Activated CD8-positive, alpha-beta memory T cell treated with anti-CD3 and anti-CD28 coated beads, Interleukin-2, amount 10 ng/mL, durations not matched to agents 7 days and 5 days (primary cell): ENCODE data around the gene PRICKLE4. TPM values are rescaled to one million over a fixed set of nuclear protein-coding genes. Genes with fewer than 3 reads are reported as not detected.
A peak's percentile ranks its signal among the peaks of the same experiment; 100 is the strongest.
"Not testable (repeated sequence)": the region's sequence is repeated elsewhere in the genome, so short reads cannot be mapped to it uniquely, and the experiment has no call there.

Experiments used
- ATAC-seq: fragments of 150-1000 bp; cut with Tn5 transposase; one replicate; pipeline ENCODE4 v1.10.0; 2021; ENCODE audit warnings: moderate library complexity
- CTCF ChIA-PET: fragments of 350-600 bp; sonication (Branson Sonifier 250); formaldehyde crosslinking; loops from one replicate; lab custom pipeline; 2021; ENCODE audit warnings: antibody characterized with exemption; lab: Charles Lee
- DNase-seq: peaks from one replicate; pipeline ENCODE4 v3.0.0-alpha.2; 2020
- H3K27ac Mint-ChIP-seq: one replicate; pipeline ENCODE4 v1.8.0; 2021; ENCODE audit warnings: mild to moderate bottlenecking, mixed read lengths
- H3K27me3 Mint-ChIP-seq: one replicate; pipeline ENCODE4 v1.8.0; 2021; ENCODE audit warnings: mixed read lengths
- H3K36me3 Mint-ChIP-seq: one replicate; pipeline ENCODE4 v1.8.0; 2021; ENCODE audit warnings: mild to moderate bottlenecking, mixed read lengths
- H3K4me1 Mint-ChIP-seq: one replicate; pipeline ENCODE4 v1.8.0; 2021; ENCODE audit warnings: mixed read lengths
- H3K4me3 Mint-ChIP-seq: one replicate; pipeline ENCODE4 v1.8.0; 2021; ENCODE audit warnings: mild to moderate bottlenecking, moderate library complexity, mixed read lengths
- H3K9me3 Mint-ChIP-seq: one replicate; pipeline ENCODE4 v1.8.0; 2022; ENCODE audit warnings: low read depth, mixed read lengths
- total RNA-seq, 2 experiments: library from RNA; stranded (reverse); gene quantifications; one replicate each; pipeline ENCODE4 v1.2.3, GENCODE V29; 2021

PRICKLE4 gene
- total RNA-seq, 2 experiments from 2014 or later, result not detected

DNA sequence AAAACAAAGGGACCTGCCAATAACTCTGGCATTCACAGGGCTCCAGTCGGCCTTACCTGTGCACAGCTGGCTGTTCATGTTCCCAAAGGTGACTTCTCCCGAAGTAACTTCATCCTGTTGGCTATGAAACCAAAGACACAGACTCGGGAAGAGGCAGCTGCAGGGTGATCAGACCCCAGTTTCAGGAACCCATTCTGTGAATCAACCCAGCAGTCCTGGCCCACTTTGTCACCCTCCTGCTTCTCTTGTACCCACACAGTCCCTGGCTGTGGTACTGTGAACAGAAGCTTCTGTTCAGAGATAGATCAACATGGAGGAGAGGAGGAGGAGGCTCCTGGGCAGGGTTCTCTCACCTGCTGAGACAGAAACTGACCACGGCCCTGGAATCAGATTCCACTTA is 24.7 kb upstream of the PRICKLE4 start:
- peaks cover 13% of the 10 kb centered on the region for H3K27me3 Mint-ChIP-seq
- no peak overlapping the region for H3K27ac Mint-ChIP-seq
- CTCF ChIA-PET, result interaction anchor here (1.2 kb wide), 1 partner anchor 50 kb away, joined by 3 read pairs; no protein-coding TSS in a partner anchor
- H3K4me1 Mint-ChIP-seq, result no peaks in the 10 kb centered on the region
- no peak for DNase-seq
- no peak for ATAC-seq
- no peak overlapping the region for H3K4me3 Mint-ChIP-seq
- no peaks in the 10 kb centered on the region for H3K9me3 Mint-ChIP-seq
- no peaks in the 10 kb centered on the region for H3K36me3 Mint-ChIP-seq

DNA sequence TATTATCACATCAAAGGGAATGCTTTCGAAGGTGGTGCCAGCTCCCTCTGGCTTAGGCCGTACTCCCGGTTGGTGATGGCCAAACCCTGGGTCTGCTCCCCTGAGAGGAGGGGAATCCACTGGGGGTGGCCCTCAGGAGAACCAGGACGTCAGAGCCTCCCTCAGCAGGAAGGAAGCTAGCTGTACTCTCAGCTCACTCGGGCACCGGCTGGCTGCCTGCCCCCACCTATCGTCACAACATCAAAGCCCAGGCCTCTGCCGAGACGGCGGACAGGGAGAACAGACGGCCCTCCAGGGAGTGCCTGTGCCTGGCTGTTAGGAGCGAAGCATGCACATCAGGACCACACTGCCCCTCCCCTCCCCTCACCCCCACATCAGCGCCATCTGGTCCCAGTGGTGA is 24.2 kb upstream of the PRICKLE4 start:
- no peaks in the 10 kb centered on the region for H3K4me1 Mint-ChIP-seq
- H3K27me3 Mint-ChIP-seq, result peaks cover 14% of the 10 kb centered on the region
- H3K4me3 Mint-ChIP-seq, result no peak overlapping the region
- DNase-seq, result no peak
- H3K27ac Mint-ChIP-seq, result no peak overlapping the region
- ATAC-seq, result peak; percentile 27
- no peaks in the 10 kb centered on the region for H3K36me3 Mint-ChIP-seq
- CTCF ChIA-PET, result interaction anchor here (1.2 kb wide), 1 partner anchor 50 kb away, joined by 3 read pairs; no protein-coding TSS in a partner anchor
- H3K9me3 Mint-ChIP-seq, result no peaks in the 10 kb centered on the region

DNA sequence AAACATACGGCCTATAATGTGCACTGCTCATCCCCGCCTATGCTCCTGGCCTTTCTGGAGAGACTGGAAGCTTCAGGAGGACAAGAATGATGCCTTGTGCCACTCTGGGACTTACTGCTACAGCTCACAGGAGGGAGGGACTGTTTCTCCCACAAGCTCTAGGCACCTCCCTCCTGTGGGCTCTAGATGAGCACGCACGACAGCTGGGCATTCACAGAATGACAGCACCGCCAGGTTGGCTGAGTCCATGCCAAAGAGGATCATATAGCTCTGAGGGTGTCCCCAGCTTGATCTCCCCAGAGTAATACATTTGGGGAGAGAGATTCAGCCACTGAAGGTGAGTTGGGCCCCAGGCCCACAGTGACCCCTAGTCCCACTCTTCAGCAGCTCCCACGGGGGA is 23.3 kb upstream of the PRICKLE4 start:
- Mint-ChIP-seq H3K36me3 (no peaks in the 10 kb centered on the region), H3K4me3 (no peak overlapping the region), H3K4me1 (no peaks in the 10 kb centered on the region), H3K27ac (no peak overlapping the region), H3K27me3 (peaks cover 16% of the 10 kb centered on the region), H3K9me3 (no peaks in the 10 kb centered on the region)
- no peak for DNase-seq
- CTCF ChIA-PET, result no interaction called here
- no peak for ATAC-seq

DNA sequence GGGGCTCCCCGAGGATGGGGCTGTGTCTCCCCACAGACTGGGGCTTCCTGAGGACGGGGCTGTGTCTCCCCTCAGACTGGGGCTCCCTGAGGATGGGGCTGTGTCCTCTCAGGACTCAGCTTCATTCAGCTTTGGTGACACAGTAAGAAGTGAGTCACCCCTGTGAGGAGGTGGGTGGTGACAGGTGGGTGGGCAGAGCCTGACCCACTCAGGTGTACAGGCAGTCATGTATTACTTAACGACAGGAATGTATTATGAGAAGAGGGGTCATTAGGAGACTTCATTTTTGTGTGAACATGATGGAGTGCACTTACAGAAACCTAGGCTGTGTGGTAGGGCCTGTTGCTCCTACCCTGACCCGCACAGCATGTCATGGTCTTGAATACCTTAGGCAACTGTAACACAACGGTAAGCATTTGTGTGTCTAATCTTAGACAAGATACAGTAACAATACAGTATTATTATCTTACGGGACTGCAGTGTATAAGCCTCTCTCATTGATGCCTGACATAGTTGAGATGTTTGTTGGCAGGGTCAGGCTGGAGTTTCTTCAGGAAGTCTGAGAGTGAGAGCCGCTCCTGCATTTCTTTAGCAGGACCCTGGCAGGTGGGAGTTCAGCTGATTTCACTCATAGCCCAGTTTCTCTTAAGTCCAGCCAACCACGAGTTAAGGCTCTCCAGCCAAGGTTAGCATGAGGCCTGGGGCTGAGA is 22.5 kb upstream of the PRICKLE4 start:
- CTCF ChIA-PET, result interaction anchor here (0.6 kb wide), 1 partner anchor 437 kb away, joined by 3 read pairs; no protein-coding TSS in a partner anchor
- Mint-ChIP-seq H3K27ac (no peak overlapping the region), H3K27me3 (peaks cover 17% of the 10 kb centered on the region), H3K36me3 (no peaks in the 10 kb centered on the region), H3K4me3 (no peak overlapping the region), H3K4me1 (no peaks in the 10 kb centered on the region), H3K9me3 (no peaks in the 10 kb centered on the region)
- no peak for DNase-seq
- no peak for ATAC-seq

DNA sequence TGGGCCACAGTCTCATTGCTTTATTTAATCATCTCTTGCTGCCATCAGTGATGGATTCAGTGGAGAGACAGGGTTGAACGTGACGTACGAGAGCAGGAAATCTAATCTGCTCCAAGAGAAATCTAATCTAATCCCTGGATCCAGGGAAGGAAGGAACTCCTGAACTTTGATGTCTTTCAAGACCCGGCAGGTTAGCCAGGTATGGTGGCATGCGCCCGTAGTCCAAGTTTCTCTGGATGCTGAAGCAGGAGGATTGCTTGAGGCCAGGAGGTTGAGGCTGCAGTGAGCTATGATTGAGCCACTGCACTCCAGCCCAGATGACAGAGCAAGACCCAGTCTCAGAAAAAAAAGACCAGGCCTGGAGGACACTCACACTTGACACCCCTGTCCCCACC is 21.9 kb upstream of the PRICKLE4 start:
- Mint-ChIP-seq H3K4me1 (no peaks in the 10 kb centered on the region), H3K4me3 (no peak overlapping the region), H3K27ac (no peak overlapping the region), H3K27me3 (peaks cover 14% of the 10 kb centered on the region), H3K36me3 (no peaks in the 10 kb centered on the region), H3K9me3 (no peaks in the 10 kb centered on the region)
- ATAC-seq, result no peak
- CTCF ChIA-PET, result interaction anchor here (0.6 kb wide), 1 partner anchor 437 kb away, joined by 3 read pairs; no protein-coding TSS in a partner anchor
- DNase-seq, result no peak

DNA sequence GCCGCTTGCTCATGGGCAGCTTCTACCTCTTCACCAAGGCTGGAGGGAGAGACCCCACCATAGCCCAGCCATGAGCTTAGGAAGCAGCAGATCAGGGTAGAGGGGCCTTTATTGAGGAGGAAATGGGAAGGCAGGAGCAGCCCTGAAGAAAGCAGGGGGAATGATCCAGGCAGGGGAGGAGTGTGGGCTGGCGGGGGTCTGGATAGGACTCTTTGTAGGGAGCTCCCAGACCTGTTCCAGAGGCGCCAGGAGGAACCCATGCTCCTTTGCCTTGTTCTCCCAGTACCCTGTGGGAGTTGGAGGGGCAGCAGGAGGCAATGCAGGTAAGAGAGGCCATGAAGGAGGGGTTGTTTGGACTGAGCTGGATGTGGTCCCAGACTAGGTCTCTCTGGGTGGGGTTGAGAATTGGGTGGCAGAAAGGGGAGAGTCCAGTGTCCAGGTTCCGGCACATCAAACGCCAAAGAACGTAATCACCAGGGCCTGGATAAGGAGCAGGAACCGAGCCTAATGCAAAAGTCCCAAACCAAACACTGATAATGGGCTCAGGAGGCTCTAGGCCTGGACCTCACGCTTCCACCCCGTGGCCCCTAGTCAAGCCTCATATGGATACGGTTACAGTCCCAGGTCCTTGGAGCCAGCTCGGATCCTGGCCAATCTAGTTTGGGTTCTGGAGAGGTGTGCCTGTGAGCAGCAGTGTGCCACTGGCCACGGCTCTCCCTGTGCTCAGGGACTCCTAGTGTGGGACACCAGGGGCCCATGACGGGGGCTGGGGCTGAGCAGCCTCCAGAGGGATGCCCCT is 21.3 kb upstream of the PRICKLE4 start:
- H3K36me3 Mint-ChIP-seq, result no peaks in the 10 kb centered on the region
- no peak for DNase-seq
- no peak overlapping the region for H3K27ac Mint-ChIP-seq
- no peak overlapping the region for H3K4me3 Mint-ChIP-seq
- peaks cover 12% of the 10 kb centered on the region for H3K27me3 Mint-ChIP-seq
- H3K9me3 Mint-ChIP-seq, result no peaks in the 10 kb centered on the region
- no peaks in the 10 kb centered on the region for H3K4me1 Mint-ChIP-seq
- CTCF ChIA-PET, result no interaction called here
- no peak for ATAC-seq

DNA sequence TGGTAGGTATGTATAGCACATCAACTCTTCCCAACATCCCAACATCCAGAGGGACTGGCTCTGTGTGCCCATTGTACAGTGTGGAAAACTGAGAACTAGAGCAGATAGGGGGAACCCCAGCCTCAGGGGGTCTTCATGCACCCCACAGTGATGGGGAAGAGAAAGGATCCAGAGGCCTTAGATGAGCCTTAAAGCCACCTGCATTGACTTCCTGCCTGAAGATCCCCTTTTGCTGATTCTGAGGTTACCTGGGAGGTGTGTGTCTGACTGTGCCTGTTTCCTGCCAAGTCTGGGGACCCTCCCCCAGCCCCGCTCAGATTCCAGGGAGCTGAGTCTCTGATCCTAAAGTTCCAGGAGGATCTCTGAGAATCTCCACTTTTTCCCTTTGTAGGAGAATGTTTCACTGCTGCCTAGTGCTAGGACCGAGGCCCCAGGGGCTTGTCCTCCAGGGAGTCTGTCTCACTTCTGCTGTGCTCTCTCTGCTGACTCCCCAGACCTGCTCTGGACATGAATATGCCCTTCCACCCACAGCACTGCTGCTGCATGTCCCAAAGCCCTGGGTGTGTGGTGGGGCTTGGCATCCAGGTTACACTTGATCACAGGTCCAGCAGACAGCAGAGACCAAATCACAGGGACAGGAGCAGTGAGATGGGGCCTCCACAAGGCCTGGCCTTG is 20.5 kb upstream of the PRICKLE4 start:
- H3K9me3 Mint-ChIP-seq, result no peaks in the 10 kb centered on the region
- no peaks in the 10 kb centered on the region for H3K36me3 Mint-ChIP-seq
- no peak for DNase-seq
- CTCF ChIA-PET, result no interaction called here
- ATAC-seq, result no peak
- H3K4me3 Mint-ChIP-seq, result no peak overlapping the region
- peaks cover 7% of the 10 kb centered on the region for H3K27me3 Mint-ChIP-seq
- H3K4me1 Mint-ChIP-seq, result no peaks in the 10 kb centered on the region
- no peak overlapping the region for H3K27ac Mint-ChIP-seq

DNA sequence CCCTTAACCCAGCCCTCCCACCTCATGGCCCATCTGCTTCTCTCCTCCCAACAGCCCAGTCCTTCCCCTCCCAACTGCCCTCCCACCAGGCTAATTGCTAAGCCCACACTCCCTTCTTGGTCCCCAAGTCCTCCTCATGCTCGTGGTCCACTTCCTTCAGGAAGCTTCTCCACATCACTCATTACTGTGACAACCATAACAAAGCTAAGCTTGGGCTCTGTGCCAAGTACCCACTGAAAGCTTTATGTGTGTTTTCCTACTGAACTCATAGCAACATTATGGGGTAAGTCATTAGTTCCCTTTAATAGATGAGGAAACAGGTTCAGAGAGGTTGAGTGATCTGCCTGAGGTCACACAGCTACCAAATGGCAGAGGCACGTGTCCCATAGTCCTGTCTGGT is 17.1 kb upstream of the PRICKLE4 start:
- no peaks in the 10 kb centered on the region for H3K9me3 Mint-ChIP-seq
- CTCF ChIA-PET, result interaction anchor here (0.5 to 0.8 kb wide), 2 partner anchors 33 to 78 kb away, joined by 3 read pairs; no protein-coding TSS in a partner anchor
- ATAC-seq (no peak), DNase-seq (no peak)
- H3K27me3 Mint-ChIP-seq, result peaks cover 5% of the 10 kb centered on the region
- no peaks in the 10 kb centered on the region for H3K36me3 Mint-ChIP-seq
- H3K4me3 Mint-ChIP-seq, result no peak overlapping the region
- H3K4me1 Mint-ChIP-seq, result peaks cover 6% of the 10 kb centered on the region
- H3K27ac Mint-ChIP-seq, result no peak overlapping the region

DNA sequence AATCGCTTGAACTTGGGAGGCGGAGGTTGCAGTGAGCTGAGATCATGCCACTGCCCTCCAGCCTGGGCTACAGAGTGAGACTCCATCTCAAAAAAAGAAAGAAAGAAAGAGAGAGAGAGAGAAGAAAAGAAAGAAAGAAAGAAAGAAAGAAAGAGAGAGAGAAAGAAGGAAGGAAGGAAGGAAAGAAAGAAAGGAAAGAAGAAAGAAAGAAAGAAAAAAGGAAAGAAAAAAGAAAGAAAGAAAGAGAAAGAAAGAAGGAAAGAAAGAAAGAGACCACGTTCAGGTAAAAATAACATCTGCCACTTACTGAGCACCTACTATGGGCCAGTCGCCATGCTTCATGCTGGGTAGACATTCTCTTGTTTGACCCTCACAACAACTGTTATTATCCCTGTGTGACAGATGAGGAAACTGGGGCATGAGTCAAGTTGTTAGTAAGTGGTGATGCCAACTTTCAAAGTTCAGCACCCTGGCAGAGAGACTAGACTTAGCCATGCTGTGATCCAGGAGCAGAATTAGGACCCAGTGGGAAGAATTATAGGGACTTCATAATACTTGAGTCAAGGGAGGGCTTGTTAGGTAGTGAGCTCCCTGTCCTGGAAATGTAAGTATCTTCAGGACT is 14.4 kb upstream of the PRICKLE4 start:
- not testable (repeated sequence) for H3K27ac Mint-ChIP-seq, H3K4me3 Mint-ChIP-seq, H3K36me3 Mint-ChIP-seq, ATAC-seq, H3K9me3 Mint-ChIP-seq, H3K27me3 Mint-ChIP-seq, DNase-seq
- peaks cover 16% of the 10 kb centered on the region for H3K4me1 Mint-ChIP-seq
- CTCF ChIA-PET, result interaction anchor here (1.2 to 1.5 kb wide), 2 partner anchors 9 to 20 kb away, joined by 3 to 4 read pairs; no protein-coding TSS in a partner anchor

DNA sequence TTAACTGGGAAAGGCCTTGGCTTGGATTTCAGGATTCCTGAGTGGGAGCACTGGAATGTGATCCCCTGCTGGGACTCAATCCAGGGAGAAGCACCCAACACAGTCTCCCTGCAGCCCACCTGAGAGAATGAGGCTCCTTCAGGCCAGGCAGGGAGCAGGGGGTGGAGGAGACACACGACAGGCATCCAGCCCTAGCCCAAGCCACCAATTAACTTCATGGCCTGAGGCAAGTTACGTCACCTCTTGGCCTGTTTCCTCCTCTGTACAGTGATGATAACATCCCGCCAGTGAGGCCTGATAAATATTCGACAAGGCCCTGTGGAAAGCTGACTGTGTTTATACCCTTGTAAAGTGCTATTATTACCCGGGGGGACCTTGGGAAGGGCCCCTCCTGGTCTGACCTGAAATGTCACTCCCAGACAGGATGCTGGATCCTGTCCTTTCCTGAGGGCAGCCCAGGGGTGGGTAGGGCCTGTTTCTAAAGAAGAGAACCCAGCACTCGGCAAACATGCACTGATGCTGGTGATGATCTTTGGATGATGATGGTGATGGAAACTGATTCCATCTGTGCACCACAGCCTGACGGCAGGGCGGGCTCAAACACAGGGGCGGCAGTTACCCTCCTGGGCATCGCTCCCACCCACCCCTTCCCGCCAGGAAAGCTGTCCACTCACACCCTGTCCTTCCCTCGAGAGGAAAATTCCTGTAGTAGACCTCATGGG is 13.3 kb upstream of the PRICKLE4 start:
- CTCF ChIA-PET, result interaction anchor here (1.2 to 1.5 kb wide), 2 partner anchors 19 to 33 kb away, joined by 3 to 5 read pairs; no protein-coding TSS in a partner anchor
- Mint-ChIP-seq H3K27me3 (peaks cover 2% of the 10 kb centered on the region), H3K27ac (no peak overlapping the region), H3K9me3 (no peaks in the 10 kb centered on the region), H3K36me3 (peaks cover 1% of the 10 kb centered on the region), H3K4me1 (peaks cover 16% of the 10 kb centered on the region), H3K4me3 (no peak overlapping the region)
- no peak for DNase-seq
- ATAC-seq, result no peak

DNA sequence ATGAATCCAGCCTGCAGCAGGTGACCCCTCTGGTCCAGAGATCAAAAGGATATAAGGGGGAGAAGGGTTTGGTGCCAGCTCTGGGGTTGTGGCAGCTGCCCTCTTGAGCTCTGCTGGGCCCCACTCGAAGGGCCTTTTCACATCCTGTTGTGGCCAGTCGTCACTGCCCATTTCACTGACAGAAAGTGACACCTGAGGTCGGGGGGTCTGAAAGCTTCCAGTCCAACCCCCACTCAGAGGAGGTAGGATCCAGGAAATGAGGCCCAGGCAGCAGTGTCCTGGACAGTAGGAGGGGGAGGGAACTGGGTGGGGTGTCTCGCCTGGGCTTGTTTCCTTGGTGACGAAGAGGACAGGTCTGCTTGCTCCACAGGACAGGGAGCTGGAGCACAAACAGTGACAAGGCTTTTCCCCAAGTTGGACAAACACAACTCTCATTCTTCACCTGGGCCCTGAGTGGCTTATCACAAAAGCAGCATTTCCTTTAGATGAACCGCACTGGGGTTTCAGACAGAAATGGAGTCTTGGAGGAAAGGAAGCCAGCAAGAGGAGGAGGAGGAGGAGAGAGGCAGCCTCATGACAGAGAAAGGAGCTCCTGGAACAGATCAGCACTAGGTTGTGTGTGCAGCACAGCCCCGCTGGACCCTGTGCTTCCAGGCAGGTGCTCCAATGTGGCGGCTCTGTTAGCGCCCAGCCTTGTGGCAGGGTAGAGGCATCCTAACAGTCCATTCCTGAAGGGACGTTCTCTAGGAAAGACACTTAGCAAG is 11.9 kb upstream of the PRICKLE4 start:
- Mint-ChIP-seq H3K27ac (peak overlapping the region; percentile 56), H3K36me3 (peaks cover 1% of the 10 kb centered on the region), H3K4me3 (no peak overlapping the region), H3K27me3 (no peaks in the 10 kb centered on the region), H3K9me3 (no peaks in the 10 kb centered on the region), H3K4me1 (peaks cover 16% of the 10 kb centered on the region)
- DNase-seq, result no peak
- CTCF ChIA-PET, result interaction anchor here (1.4 to 1.5 kb wide), 2 partner anchors 34 to 446 kb away, joined by 3 to 5 read pairs; no protein-coding TSS in a partner anchor
- ATAC-seq, result peak; percentile 42

DNA sequence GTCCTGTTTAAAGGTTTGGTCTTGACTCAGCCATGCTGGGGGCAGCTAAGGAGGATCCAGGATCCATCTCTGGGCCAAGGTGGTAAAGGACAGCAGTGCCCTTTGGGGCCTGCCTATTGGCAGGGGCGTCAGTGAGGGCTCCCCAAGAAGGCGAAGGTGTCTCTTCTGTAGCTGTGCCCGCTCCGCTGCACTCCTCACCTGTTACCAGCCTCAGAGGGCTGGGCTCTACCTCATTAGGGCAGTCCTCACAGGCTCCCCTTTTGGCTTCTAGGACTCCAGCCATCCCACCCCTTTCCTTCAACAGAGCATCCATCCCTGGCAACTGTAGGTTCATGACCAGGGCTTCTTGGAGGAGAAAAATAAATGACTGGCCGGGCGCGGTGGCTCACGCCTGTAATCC is 11.2 kb upstream of the PRICKLE4 start:
- Mint-ChIP-seq H3K4me3 (no peak overlapping the region), H3K27me3 (no peaks in the 10 kb centered on the region), H3K27ac (no peak overlapping the region), H3K4me1 (peaks cover 16% of the 10 kb centered on the region), H3K36me3 (peaks cover 1% of the 10 kb centered on the region), H3K9me3 (no peaks in the 10 kb centered on the region)
- DNase-seq (no peak), ATAC-seq (no peak)
- CTCF ChIA-PET, result interaction anchor here (1.4 kb wide), 2 partner anchors 63 to 445 kb away, joined by 3 read pairs; no protein-coding TSS in a partner anchor
